Stimulated activated CD4-positive, alpha-beta T cell treated with anti-CD3 and anti-CD28 coated beads, Interleukin-2, amount 100 ng/mL, for 24 hours (primary cell): ENCODE data around the gene PRKAG1.
A peak's percentile ranks its signal among the peaks of the same experiment; 100 is the strongest.

Experiments used
- DNase-seq, 2 donors: peaks; one replicate each; pipeline ENCODE4 v3.0.0-alpha.2; 2020

Gene PRKAG1

DNA sequence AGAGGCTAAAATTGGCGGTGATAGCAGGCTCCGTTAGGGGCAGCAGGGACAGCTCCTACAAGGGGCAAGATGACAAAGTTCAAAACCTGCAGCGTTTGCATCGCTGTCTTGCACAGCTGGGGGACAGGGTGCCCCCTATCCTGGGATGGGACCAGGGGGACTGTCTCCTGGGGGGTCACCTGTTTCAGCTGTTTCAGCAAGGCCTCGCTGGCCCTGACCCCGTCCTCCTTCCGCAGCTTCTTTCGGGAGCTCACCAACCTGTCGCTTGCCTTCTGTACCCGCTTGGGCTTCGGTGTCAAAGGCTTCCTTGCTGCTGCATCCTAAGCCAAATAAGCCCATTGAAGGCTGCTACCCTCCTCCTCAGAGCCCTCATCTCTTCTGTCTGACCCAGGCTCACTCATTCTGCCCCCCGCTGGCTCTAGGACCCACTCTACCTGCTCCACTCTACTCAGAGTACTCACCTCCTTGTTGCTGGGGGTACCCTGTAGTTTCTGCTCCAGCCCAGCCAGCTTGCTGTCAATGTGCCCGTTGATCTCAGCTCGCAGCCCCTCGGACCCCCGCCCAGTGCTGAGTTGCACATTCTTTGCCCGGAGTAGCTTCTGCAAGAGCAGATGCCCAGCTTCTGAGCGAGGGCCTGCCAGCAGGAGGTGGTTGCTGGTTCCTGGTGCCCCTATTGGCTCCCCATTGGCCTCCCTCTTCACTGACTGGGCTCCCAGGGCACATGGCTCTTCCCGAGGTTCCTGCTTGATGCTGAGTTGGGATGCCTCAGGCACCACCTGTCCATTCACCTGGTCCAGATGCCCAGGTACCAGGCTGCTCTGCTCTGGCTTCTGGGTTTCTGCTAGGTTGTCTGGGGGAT, 12.4 kb upstream of the PRKAG1 start:
- no peak for DNase-seq

DNA sequence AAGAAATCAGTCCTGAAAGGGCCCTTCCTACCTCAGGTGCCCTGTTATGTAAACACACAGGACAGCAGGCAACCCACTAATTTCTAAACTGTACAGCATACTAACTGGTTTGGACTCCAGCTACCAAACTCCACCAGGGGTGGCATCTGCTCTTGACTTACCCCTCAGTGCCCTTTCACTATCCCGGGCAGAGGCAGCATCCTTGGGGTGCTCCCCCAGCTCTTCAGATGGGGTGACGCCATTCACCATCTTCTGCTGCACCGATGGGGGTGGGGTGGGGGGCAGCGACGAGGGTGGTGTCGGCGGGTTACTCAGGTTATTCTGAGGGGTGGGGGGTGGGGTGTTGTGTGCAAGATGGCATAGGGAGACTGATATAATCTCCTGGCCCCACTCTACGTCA, 11.5 kb upstream of the PRKAG1 start:
- no peak for DNase-seq

DNA sequence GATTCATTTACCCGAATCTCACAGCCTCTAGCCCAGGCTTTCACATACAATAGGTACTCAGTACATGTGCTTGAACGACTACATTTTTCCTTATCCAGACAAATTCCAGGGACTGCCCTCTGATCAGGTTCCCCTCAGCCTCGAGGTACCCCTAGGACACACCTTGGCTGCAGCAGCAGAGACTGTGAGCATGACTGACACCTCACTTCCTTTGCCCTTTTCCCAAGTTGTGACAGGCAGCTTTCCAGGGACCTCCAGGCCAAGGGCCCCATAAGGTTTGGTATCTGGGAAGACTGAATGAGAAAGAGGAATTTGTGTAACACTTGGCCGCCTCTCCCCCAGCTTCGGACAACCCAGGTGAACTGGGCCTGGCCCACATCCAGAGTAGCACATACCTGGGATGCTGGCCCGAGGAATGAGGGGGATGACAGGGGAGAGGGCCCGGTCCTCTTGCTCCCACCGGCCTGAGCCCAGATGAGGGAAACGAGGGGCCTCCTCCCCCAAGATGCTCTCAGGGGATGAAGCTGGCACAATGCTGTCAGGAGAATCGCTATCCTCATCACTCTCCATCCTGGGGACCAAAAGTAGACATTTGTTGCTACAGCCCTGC, 10.2 kb upstream of the PRKAG1 start:
- no peak for DNase-seq

DNA sequence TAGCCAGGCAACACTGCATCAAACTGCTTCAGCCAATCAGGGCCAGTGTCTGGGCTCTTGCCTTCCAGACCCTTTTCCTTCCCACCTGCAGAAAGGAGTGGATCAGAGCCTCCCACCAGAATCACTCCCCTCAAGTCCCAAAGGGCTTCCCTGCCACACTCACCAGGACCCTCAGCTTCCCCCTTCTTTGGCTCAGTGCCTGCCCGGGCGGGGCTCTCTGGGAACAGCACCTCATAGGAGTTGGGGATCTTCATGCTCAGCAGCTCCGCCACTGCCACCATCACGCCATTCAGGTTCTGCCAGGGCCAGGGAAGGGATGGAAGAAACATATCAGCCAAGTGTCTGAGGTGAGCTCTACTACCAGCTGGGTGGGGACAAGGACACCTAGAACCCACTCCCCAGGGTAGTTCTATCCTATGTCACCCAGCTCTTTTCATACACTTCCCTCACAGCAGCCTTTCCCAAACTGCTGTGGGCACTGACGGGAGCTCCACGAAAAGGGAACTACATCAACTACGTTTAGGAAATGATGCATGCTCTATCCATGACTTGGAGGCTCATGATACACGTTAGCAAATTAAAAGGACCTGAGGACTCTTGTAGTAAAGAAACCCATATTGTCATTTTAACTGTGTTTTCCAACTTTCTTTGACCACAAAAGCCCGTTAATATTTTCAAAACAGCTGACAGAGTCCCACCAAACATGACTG, 9.4 kb upstream of the PRKAG1 start:
- DNase-seq = no peak

DNA sequence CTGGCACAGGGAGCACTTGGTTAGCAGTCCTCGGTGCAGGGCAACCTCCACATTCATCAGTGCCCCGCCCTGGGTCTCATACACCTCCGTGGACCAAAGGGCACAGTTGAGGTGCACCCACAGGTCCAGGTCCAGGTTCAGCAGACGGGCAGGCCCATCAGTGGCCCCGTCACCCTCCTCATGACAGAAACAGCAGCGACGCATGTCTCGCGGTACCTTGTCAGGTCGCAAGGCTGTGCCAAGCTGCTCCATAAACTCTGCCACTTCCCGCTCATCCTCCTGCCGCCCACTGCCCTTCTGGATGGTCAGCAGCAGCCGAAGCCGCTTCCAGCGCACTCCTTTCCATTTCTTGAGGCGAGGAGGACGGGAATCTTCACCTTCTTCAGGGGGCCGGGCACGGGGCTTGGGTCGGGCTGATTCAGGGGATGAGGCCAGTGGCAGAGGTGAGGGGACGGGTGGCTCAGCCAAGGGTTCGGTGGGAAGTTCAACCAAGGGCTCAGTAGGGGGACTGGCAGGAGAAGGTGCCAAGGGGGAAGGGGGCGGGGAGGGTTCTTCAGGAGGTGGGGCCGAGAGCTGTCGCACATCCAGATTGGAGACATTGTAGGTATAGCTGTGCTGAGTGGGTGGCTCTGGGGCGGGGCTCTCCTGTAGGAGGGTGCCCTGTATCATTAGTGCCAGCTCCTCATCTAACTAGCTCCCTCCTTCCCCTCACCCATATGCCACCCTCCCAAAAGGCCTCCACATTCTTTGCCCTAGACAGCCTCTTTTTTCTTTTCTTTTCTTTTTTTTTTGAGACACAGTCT, 8.3 kb upstream of the PRKAG1 start:
- DNase-seq = no peak

DNA sequence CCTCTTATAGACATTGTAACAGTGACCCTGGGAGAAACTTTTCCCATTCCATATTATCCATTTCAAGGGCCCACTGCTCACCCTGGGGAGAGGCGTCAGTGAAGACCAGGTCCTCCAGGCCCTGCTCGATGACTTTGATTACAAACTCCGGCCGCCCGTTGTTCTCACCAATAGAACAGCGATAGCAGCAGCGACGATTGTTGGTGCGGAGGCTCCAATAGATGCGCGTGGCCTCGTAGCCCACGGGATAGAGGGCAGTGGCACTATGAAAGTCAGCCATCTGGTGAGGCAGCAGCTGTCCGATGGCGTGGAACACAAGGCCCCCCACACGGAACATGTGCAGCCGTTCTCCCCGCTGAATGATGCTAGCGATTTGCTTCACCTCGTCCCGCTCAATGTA, 7.5 kb upstream of the PRKAG1 start:
- DNase-seq = no peak

DNA sequence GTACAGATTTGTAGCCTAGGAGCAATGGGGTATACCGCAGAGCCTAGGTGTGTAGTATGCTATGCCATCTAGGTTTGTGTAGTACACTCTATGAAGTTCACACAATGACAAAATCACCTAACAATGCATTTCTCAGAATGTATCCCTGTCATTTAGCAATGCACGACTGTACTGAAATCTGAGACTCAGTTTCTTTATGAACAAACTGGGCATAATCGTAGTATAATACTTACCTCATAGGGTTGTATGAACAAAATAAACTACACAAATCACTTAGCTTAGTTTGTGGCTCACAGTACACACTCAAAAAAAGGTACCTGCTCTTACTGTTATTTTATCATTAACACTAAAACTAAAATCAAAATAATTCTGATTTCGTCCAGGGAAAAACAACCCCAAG, 6.9 kb upstream of the PRKAG1 start:
- no peak for DNase-seq

DNA sequence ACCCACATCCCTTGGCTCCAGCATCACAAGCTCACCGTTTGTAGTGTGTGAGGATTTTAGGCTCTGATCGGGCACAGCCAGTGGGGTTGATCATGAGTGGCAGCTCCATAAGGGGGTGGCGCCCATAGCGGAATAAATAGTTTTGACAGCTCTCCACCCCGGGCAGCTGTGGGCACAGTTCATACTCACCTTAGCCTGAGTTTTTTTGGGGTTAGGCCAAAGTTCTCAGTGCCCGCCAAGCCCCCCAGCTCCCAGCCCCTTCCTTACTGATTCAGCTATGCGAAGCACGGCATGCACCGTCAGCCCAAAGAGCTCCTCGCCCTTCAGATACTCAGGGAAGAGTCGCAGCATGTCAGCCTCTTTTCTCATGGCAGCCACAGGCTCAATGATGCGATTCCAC, 6.0 kb upstream of the PRKAG1 start:
- no peak for DNase-seq

DNA sequence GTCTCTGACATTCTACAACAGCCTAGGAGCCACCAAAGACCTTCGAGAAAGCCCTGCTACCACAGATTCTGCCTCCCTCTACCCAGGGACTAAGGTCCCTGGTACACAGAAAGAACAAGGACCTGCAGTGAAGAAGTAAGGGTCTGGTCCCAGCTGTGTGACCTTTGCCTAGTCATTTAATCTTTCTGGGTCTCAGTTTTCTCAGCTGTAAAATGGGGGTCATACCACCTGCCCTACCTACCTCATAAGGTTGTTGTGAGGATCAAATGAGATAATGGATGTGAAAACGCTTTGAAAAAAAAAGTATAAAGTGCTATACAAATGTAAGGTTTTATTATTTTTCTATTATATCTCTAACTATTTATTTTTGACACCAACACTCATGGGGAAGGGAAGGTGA, 5.2 kb upstream of the PRKAG1 start:
- no peak for DNase-seq

DNA sequence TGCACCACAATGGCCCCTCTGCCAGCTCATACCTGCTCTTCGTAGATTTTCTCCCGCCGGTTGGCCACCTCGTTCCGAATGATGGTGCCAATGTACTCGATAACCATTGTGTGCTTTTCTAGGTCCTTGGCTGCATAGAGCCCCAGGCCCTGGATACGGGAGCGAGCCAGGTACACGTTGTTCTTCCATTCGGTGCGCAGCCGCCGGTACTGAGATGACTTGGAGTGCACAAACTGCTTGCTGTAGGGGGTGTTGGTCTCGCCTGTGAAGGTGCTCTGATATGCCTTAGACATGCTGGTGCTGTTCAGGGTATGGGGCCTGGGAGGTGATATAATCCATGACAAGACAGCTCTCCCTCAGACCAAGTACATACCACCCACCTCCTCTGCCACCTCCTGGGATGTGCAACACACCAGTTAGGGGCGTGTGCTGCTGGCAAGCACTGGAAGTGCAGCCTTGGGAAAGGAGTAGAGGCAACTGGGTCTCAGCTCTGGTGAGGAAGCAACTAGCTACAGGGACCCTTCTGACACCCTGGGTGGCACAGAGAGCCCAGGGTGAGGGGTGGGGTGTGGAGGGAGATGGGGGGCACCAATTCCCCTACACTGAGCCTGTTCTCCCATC, 4.1 kb upstream of the PRKAG1 start:
- DNase-seq = peak in 1 of 2 donors; percentile 16

DNA sequence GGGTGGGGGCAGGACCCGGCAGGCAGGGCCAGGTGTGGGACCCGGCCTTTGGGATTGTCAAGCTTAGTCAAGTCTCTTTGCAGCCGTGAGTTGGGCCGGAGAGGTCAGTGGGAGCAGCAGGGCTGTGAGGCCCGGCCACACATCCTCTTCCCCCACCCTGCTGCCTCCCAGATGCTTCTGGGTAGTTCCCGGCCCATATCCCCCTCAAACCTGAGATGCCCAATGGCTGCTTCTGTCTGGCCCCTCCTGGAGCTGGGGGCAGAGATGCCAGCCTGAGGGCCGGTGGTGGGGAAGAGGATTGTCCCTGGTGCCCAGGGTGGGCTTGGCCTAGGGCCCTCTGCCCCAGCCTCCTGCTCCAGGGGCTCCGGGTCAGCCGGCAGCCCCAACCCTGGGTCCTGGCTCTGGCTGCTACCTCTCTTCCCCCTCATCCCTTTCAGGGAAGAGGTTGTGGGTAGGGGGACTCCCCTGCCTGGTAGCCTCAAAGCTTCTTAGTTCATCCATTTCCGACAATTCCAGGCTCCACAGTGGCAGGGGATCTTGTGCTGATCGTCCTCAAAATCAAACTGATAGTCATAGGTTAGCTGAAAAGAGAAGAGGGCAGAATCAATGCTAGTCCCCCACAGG, 2.8 kb upstream of the PRKAG1 start:
- DNase-seq = no peak

DNA sequence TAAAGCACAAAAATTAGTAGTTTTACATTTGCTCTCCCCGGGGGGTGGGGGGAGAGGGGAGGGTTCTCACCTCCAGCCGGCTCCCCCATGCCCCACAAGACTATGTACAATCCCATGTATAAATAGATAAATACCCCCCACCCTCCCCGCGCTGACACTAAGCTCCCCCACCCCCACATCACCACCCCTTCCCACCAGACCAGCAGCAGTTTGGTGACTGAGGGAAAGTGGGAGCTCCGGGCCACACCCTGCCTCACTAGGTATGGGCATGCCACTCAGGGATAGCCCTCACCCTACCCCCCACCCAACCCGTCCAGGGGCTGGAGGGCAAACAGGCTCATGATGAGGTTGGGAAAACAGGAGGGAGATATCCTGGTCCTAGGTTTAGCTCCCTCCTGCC, 1.9 kb upstream of the PRKAG1 start:
- peak in 1 of 2 donors; percentile 18 for DNase-seq

DNA sequence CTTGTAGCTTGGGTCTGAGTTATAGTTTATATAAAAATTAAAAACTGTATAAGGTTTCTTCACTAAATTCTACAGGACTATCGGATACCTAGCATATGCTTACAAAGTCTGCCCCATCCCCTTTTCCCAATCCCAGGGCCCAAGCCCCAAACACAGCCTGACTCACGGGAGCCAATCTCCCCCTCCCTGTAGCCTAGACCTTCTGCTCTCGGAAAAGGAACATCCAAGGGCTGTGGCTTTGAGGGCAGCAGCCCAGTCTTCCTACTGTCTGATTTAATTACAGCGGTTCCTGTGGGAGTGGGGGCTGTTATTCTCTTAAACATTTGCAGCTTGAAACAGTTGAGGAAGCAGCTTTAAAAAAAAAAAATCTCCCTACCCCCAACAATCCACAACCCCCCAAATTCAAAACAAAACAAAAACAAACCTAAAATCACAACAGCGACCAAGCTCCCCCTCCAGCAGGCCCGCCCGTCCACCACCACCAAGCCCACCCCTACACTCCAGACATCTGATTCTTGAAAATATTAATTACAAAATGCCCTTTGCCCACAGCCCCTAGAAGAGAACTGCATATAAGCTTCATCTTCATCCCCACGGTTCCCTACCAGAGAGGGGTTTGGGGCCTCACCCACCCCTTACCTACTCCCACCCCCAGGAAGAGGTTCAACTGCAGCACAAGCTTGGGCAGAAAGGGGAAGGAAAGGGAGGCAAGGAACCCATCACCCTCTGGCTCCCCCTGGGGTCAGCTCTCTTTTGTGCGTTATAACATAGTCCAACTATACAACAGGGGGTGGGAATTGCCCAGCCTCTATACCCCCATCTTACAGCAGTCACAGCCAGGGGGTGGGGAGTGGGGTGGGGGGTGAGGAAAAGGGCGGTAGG, 1.1 kb upstream of the PRKAG1 start:
- DNase-seq = peak; percentile 41 to 48

DNA sequence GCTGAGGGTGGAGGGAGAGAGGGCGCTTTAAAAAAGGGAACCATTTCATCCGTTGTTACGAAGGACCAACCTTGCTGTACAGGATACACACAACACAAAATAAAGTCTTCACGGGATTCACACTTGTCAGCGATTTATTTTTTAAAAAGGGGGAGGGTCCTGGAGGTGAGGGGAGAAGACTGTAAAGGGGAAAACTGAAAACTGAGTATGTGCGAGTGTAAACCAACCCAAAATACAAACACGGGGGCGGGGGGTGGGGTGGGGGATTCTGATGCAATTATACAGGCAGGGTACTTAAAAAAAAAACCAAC, 499 bp upstream of the PRKAG1 start:
- DNase-seq = no peak

DNA sequence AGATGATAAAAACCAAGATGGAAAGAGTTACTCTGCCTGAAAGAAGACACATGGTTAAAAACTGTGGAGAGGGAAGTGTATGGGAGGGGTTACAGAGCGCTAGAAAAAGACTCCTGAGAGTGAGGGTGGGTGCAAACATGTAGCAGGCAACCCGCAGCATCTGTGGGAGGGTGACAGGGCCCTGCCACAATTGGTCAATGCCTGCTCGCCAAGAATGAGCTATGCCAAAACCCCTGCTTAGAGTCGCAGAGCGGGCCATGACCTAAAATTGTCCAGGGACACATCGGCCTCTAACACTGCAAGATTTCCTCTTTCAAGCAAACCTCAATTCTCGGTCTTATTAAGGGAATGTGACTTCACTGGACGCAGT, 700 bp downstream of the PRKAG1 start:
- peak; percentile 55 to 61 for DNase-seq

DNA sequence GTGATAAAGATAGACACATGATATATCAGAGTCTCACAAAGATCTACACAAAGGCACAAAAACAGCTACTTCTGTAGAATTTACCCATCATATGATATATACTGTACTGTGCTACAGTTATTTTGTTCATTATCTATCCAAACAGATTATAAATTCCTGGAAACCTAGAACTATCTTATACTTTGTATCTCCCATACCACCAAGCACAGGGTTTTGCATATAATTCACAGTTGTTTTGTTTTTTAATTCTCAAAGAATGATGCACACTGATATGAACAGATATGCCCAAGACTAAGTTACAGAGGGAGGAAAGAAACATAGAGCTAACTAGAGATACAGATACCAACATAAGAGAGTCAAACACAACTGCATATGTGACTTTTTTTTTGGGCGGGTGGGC, 3.4 kb downstream of the PRKAG1 start:
- no peak for DNase-seq

DNA sequence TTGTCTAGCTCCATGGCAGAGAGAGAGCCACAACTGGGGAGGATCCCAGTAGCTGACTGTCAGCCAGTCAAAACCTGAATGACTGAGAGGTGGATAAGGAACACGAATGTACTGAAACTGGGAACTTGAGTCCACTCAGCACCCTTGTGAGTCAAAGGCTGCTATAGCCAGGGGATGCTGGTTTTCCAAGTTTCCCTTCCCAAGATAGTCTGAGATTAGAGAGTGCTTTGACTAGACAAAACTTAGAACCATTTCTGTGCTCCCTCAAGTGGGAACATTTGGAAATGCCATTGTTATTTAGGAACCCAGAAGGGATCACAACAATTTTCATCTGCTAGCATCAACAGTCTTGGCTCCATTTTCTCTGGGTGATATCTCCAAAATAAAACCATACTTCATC, 4.0 kb downstream of the PRKAG1 start:
- DNase-seq = no peak

DNA sequence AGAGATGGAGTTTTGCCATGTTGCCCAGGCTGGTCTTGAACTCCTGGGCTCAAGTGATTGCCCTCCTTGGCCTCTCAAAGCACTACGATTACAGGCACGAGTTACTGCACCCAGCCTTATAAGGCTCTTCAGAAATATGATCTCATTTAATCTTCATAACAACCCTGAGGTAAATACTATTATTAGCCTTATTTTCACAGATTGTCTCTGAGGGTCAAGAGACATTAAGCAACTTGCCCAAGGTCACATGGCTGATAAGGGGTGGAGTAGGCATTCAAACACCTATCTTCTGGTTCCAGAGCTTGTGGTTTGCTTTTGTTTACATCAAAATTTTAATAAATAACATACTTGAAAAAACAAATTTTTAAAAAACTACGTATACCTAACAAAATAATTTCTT, 5.1 kb downstream of the PRKAG1 start:
- DNase-seq = no peak

DNA sequence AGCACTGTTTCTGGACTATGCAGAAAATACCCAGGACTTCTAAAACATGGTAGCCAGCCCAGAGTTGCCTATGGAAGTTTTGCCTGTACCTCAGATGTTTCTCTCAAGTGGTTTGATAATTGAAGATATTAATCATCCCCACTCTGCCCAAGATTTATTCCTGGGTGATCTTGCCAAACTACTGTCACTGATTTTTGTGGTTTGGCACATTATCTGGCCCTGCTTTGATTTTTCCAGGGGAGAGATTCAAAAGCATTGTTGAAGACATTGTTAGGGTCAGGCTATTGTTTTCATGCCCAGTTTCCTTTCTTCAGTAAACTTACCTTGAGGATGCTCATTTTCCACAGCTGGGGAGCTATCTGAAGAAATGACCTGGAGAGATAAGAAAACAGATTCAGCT, 5.8 kb downstream of the PRKAG1 start:
- DNase-seq = no peak

DNA sequence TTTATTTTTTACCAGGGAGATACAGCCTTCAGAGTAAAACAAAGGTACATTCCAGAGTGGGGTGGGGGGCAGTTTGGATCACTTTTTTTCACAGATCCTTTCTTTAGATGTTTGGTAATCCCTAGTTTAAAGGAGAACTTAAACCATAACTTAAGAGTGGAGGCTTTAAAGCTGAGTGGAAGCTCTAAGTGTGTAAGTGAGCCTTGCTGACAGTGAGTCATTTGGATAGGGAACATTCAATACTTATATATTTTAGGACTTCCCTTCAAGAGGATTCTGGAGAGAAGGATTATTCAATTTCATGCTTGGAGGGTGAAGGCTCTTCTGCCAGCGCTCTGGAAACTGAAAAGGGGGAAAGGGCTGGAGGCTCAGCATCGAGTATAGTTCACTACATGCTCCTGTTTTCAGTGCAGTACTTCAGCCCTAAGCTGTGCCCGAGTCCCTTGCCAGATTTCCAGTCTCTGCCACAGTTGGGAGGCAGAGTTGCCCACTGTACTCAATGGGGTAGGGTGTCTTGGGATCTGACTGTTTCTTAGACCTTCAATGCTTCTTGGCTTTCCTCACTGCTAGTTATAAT, 8.4 kb downstream of the PRKAG1 start:
- no peak for DNase-seq

DNA sequence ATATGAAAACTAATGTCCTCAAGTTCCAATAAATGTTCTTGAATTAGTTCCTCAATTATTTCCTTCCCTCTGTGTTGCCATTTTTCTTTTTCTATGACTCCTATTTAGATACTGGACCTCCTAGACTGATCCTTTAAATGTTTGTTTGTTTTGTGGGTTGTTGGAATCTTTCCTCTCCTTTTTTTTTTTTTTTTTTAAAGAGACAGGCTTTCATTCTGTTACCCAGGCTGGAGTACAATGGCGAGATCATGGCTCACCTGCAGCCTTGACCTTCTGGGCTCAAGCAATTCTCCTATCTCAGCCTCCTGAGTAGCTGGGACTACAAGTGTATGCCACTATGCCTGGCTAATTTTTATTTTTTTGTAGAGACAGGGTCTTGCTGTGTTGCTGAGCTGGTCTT, 9.6 kb downstream of the PRKAG1 start:
- no peak for DNase-seq
